Esophagus muscularis mucosa (tissue), 4 donors: Measurements from ENCODE around the gene DNAJC1. TPM values are rescaled to one million over a fixed set of nuclear protein-coding genes. Genes with fewer than 3 reads are reported as not detected.

Experiments used
- DNase-seq: peaks from one replicate; pipeline ENCODE4 v3.0.0-alpha.2; 2017; ENCODE audit errors: extremely low spot score
- H3K27ac ChIP-seq, 4 donors: fragments of 200-600 bp; sonication (generic); replicated peaks in 1 of 4; 1 replicate in 3 of 4; 2 replicates in 1 of 4; pipeline ENCODE4 v1.5.1; 2016 to 2019; ENCODE audit warnings: mild to moderate bottlenecking in 1 of 4
- H3K27me3 ChIP-seq, 4 donors: fragments of 200-600 bp; sonication (generic); one replicate each; pipeline versions ENCODE4 v1.5.1 to v1.6.0; 2016 to 2019
- H3K36me3 ChIP-seq, 4 donors: fragments of 200-600 bp; sonication (generic); one replicate each; pipeline ENCODE4 v1.5.1; 2016 to 2019
- H3K4me1 ChIP-seq, 4 donors: fragments of 200-600 bp; sonication (generic); one replicate each; pipeline ENCODE4 v1.5.1; 2016 to 2019
- H3K4me3 ChIP-seq, 4 donors: fragments of 200-600 bp; sonication (generic); 1 replicate in 2 of 4; 2 replicates in 2 of 4; pipeline ENCODE4 v1.5.1; 2016 to 2019; ENCODE audit warnings: mild to moderate bottlenecking in 4 of 4, moderate library complexity in 1 of 4
- H3K9me3 ChIP-seq, 4 donors: fragments of 200-600 bp; sonication (generic); 1 replicate in 3 of 4; 2 replicates in 1 of 4; pipeline ENCODE4 v1.5.1; 2016 to 2019
- CTCF ChIP-seq, 3 experiments: fragments of 200-600 bp in 2 of 3; fragments of 450-650 bp in 1 of 3; sonication (generic) in 2 of 3; IDR thresholded peaks; one replicate each; pipeline ENCODE4 v1.5.1; 2017 to 2019; ENCODE audit warnings: antibody characterized with exemption in 3 of 3, mild to moderate bottlenecking in 2 of 3, moderate library complexity in 1 of 3
- EP300 ChIP-seq: sonication (generic); formaldehyde crosslinking; IDR thresholded peaks from one replicate; pipeline ENCODE4 v1.6.1; 2017; ENCODE audit warnings: antibody characterized with exemption
- POLR2A ChIP-seq: fragments of 450-650 bp; IDR thresholded peaks from one replicate; pipeline ENCODE4 v1.6.1; 2017; ENCODE audit warnings: antibody characterized with exemption, moderate library complexity, mild to moderate bottlenecking, low read depth
- POLR2AphosphoS5 ChIP-seq, 2 donors: sonication (generic); formaldehyde crosslinking; IDR thresholded peaks; one replicate each; pipeline ENCODE4 v1.6.1; 2017; ENCODE audit warnings: antibody characterized with exemption in 2 of 2
- WGBS: methylation state at CpG from one replicate; pipeline ENCODE4 v1.1.5; 2018; 5-methylcytosine and 5-hydroxymethylcytosine counted together
- intact Hi-C: fragments of 100-400 bp; cut with DNase I; formaldehyde crosslinking; loops from one replicate; pipeline ENCODE4 v1.15.1; 2023
- total RNA-seq, 4 donors: library from RNA; depleted of rRNA; stranded (reverse); fragments of >200 nt; gene quantifications; one replicate each; pipeline versions ENCODE4 v1.1.0 to v1.2.1, GENCODE V29; 2016

Gene DNAJC1
- total RNA-seq, 4 donors from 2014 or later: 46.5 to 70.6 (median 61.5) TPM

GRCh38 chr10:21926949-21927348, 76.6 kb downstream of the DNAJC1 start:
- H3K27me3 ChIP-seq: no peaks in the 10 kb centered on the region
- DNase-seq: no peak
- H3K4me3 ChIP-seq: no peak overlapping the region
- intact Hi-C loops: no loop called here
- TF ChIP-seq CTCF (IDR thresholded peaks at IDR 0.05) (no peak), POLR2A (no peak), POLR2AphosphoS5 (IDR thresholded peaks at IDR 0.05) (no peak), EP300 (no peak)
- no peaks in the 10 kb centered on the region for H3K36me3 ChIP-seq
- H3K9me3 ChIP-seq: no peaks in the 10 kb centered on the region
- peaks cover 7 to 13% (median 9%) of the 10 kb centered on the region in 4 donors for H3K4me1 ChIP-seq
- no peak overlapping the region for H3K27ac ChIP-seq
- WGBS: 40% methylated on average over 2 of the region's 2 CpGs

GRCh38 chr10:21926358-21926925, 77.1 kb downstream of the DNAJC1 start:
- no peak for TF ChIP-seq CTCF (IDR thresholded peaks at IDR 0.05)
- Histone ChIP-seq H3K4me3 (no peak overlapping the region), H3K4me1 (peaks cover 6 to 13% (median 8%) of the 10 kb centered on the region in 4 donors), H3K27me3 (no peaks in the 10 kb centered on the region), H3K9me3 (no peaks in the 10 kb centered on the region), H3K36me3 (no peaks in the 10 kb centered on the region), H3K27ac (no peak overlapping the region)
- no peak for DNase-seq
- intact Hi-C loops: no loop called here

GRCh38 chr10:21925851-21926250, 77.7 kb downstream of the DNAJC1 start:
- no peak for DNase-seq

GRCh38 chr10:21924511-21924910, 79.0 kb downstream of the DNAJC1 start:
- intact Hi-C loops: no loop called here
- TF ChIP-seq CTCF (IDR thresholded peaks at IDR 0.05) (no peak), POLR2A (no peak), EP300 (no peak), POLR2AphosphoS5 (IDR thresholded peaks at IDR 0.05) (no peak)
- no peaks in the 10 kb centered on the region for H3K27me3 ChIP-seq

More at GRCh38 chr10:21925851-21926250, 77.7 kb downstream of the DNAJC1 start:
- Histone ChIP-seq H3K4me1 (peaks cover 6 to 13% (median 8%) of the 10 kb centered on the region in 4 donors), H3K9me3 (no peaks in the 10 kb centered on the region), H3K27ac (no peak overlapping the region), H3K4me3 (no peak overlapping the region), H3K27me3 (no peaks in the 10 kb centered on the region), H3K36me3 (no peaks in the 10 kb centered on the region)
- TF ChIP-seq POLR2AphosphoS5 (IDR thresholded peaks at IDR 0.05) (no peak), POLR2A (no peak), CTCF (IDR thresholded peaks at IDR 0.05) (no peak), EP300 (no peak)
- intact Hi-C loops: no loop called here
- 96% methylated on average over 6 of the region's 6 CpGs for WGBS

GRCh38 chr10:21920633-21921032, 82.9 kb downstream of the DNAJC1 start:
- Histone ChIP-seq H3K27ac (no peak overlapping the region), H3K27me3 (no peaks in the 10 kb centered on the region), H3K4me1 (no peaks in the 10 kb centered on the region), H3K4me3 (no peak overlapping the region), H3K9me3 (no peaks in the 10 kb centered on the region), H3K36me3 (no peaks in the 10 kb centered on the region)
- intact Hi-C loops: no loop called here
- TF ChIP-seq CTCF (IDR thresholded peaks at IDR 0.05): no peak
- TF ChIP-seq EP300: no peak
- no peak for TF ChIP-seq POLR2A
- TF ChIP-seq POLR2AphosphoS5 (IDR thresholded peaks at IDR 0.05): no peak
- no peak for DNase-seq
- 95% methylated on average over 3 of the region's 3 CpGs for whole genome bisulfite sequencing

More at GRCh38 chr10:21924511-21924910, 79.0 kb downstream of the DNAJC1 start:
- no peak overlapping the region for H3K4me3 ChIP-seq
- peaks cover 6 to 13% (median 8%) of the 10 kb centered on the region in 4 donors for H3K4me1 ChIP-seq
- no peaks in the 10 kb centered on the region for H3K36me3 ChIP-seq
- H3K9me3 ChIP-seq: no peaks in the 10 kb centered on the region
- H3K27ac ChIP-seq: no peak overlapping the region
- DNase-seq: no peak
